HEK293T (cell line): Measurements from ENCODE around the gene MACROD2.

Experiments
- BHLHE40 ChIP-seq: fragments of 450-650 bp; IDR thresholded peaks from 2 replicates; pipeline ENCODE4 v1.6.1; 2016; ENCODE audit warnings: mild to moderate bottlenecking, moderate library complexity, borderline replicate concordance
- LEF1 ChIP-seq: fragments of 450-650 bp; IDR thresholded peaks from 2 replicates; pipeline ENCODE4 v1.6.1; 2017; ENCODE audit warnings: mild to moderate bottlenecking, borderline replicate concordance
- TARDBP ChIP-seq: fragments of 450-650 bp; IDR thresholded peaks from 2 replicates; pipeline ENCODE4 v1.6.1; 2016

DNA sequence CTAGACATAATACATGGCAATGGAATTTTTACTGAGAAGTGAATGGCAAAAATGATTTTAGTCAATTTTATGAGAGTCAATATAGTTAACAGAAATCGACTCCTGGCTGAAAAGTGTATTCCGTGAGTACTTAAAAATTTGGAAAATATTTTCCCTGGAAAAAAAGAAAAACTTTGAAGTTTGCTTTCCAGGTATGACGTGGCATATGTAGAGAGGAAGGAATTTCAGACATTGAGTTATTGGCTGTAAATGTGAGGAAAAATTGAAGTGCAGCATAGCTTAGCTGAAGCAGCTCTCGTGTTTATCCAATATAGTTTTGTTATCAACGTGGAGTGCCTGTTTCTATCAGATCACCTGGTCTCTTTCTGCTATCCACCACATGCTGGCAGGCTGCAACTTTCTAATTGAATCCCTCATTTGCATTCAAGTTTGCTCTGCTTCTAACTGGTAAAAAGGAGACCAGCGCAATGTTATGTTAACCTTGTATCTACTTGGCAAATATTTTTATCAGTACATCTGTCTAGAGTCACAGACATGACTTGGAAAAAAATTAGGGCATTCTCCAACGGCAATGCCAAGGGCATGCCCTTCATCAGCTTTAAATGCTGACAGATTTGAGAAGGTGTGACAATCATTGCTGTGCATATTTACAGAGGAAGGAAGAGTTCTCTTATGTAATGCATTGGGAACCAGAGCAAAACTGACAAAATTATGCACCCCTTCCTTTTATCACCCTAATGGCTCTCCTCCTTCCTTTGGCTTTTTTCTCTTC, 1444.9 kb downstream of the MACROD2 start:
- TF ChIP-seq TARDBP (no peak), LEF1 (no peak), BHLHE40 (no peak)
